Astrocyte (in vitro differentiated cells and primary cell): ENCODE results near the gene PIWIL1. TPM values are rescaled to one million over a fixed set of nuclear protein-coding genes. Genes with fewer than 3 reads are reported as not detected.

ENCODE experiments used
- DNase-seq: peaks from one replicate; pipeline ENCODE4 v3.0.0-alpha.2; 2010; ENCODE audit warnings: low read depth
- FAIRE-seq: peaks from 2 replicates; lab custom pipeline; 2011; peaks lifted over from hg19 to GRCh38; lab: Jason Lieb, UNC
- H2AFZ ChIP-seq: 2 replicates; pipeline ENCODE4 v1.6.0; 2012; ENCODE audit warnings: low read depth, low read length, inconsistent platforms
- H3K27ac ChIP-seq: 2 replicates; pipeline ENCODE4 v1.5.1; 2011; ENCODE audit warnings: low read depth, low read length, inconsistent platforms
- H3K27me3 ChIP-seq: 2 replicates; pipeline ENCODE4 v1.6.0; 2011; ENCODE audit warnings: low read length, inconsistent platforms; ENCODE audit not compliant: insufficient read depth
- H3K36me3 ChIP-seq: 2 replicates; pipeline ENCODE4 v1.5.1; 2011; ENCODE audit warnings: low read length, inconsistent platforms; ENCODE audit not compliant: insufficient read depth
- H3K4me1 ChIP-seq: 2 replicates; pipeline ENCODE4 v1.5.1; 2011; ENCODE audit warnings: low read length, inconsistent platforms; ENCODE audit not compliant: insufficient read depth
- H3K4me2 ChIP-seq: 2 replicates; pipeline ENCODE4 v1.6.0; 2012; ENCODE audit warnings: low read length, inconsistent platforms
- H3K4me3 ChIP-seq: 2 replicates; pipeline ENCODE4 v1.5.1; 2011; ENCODE audit warnings: low read depth, mild to moderate bottlenecking, low read length, inconsistent platforms; ENCODE audit not compliant: insufficient read depth
- H3K79me2 ChIP-seq: 2 replicates; pipeline ENCODE4 v1.6.0; 2012; ENCODE audit warnings: mild to moderate bottlenecking, low read length, inconsistent platforms; ENCODE audit not compliant: insufficient read depth
- H3K9ac ChIP-seq: 2 replicates; pipeline ENCODE4 v1.6.0; 2012; ENCODE audit warnings: mild to moderate bottlenecking, low read length, inconsistent platforms
- H3K9me3 ChIP-seq: 2 replicates; pipeline ENCODE4 v1.5.1; 2012; ENCODE audit warnings: low read depth, mild to moderate bottlenecking, low read length, inconsistent platforms; ENCODE audit not compliant: insufficient read depth
- H4K20me1 ChIP-seq: 2 replicates; pipeline ENCODE4 v1.6.0; 2012; ENCODE audit warnings: low read length, inconsistent platforms; ENCODE audit not compliant: insufficient read depth
- H3K27ac Mint-ChIP-seq: one replicate; pipeline ENCODE4 v1.8.0; 2021; ENCODE audit warnings: mild to moderate bottlenecking, mixed read lengths; ENCODE audit not compliant: unreplicated experiment
- H3K27me3 Mint-ChIP-seq: one replicate; pipeline ENCODE4 v1.8.0; 2021; ENCODE audit warnings: low read depth, mixed read lengths; ENCODE audit not compliant: unreplicated experiment
- H3K36me3 Mint-ChIP-seq: one replicate; pipeline ENCODE4 v1.8.0; 2021; ENCODE audit warnings: low read depth, mixed read lengths; ENCODE audit not compliant: unreplicated experiment
- H3K4me1 Mint-ChIP-seq: one replicate; pipeline ENCODE4 v1.8.0; 2021; ENCODE audit warnings: low read depth, mixed read lengths; ENCODE audit not compliant: unreplicated experiment
- H3K4me3 Mint-ChIP-seq: one replicate; pipeline ENCODE4 v1.8.0; 2021; ENCODE audit warnings: mild to moderate bottlenecking, moderate library complexity, mixed read lengths; ENCODE audit not compliant: unreplicated experiment
- H3K9me3 Mint-ChIP-seq: one replicate; pipeline ENCODE4 v1.8.0; 2021; ENCODE audit warnings: mild to moderate bottlenecking, mixed read lengths; ENCODE audit not compliant: unreplicated experiment
- CTCF ChIP-seq: IDR thresholded peaks from 2 replicates; pipeline ENCODE4 v1.5.1; 2011; ENCODE audit warnings: low read depth, mild to moderate bottlenecking, inconsistent platforms, low read length, moderate library complexity; ENCODE audit not compliant: insufficient read depth
- EZH2 ChIP-seq: IDR thresholded peaks from 2 replicates; pipeline ENCODE4 v1.6.1; 2012; ENCODE audit warnings: mild to moderate bottlenecking, low read length, inconsistent platforms; ENCODE audit not compliant: insufficient read depth
- total RNA-seq: library from RNA; stranded (reverse); gene quantifications from 2 replicates; pipeline ENCODE4 v1.2.1, GENCODE V29; 2021

The PIWIL1 gene
- total RNA-seq, 1 donor from 2014 or later: not detected

- Histone ChIP-seq H3K9ac (no peak overlapping the region), H3K36me3 (no peaks in the 10 kb centered on the region), H3K4me1 (no peaks in the 10 kb centered on the region), H3K4me3 (no peak overlapping the region), H3K4me2 (no peak overlapping the region), H3K27ac (no peak overlapping the region), H3K27me3 (no peaks in the 10 kb centered on the region), H3K79me2 (no peaks in the 10 kb centered on the region), H3K9me3 (no peaks in the 10 kb centered on the region), H4K20me1 (no peaks in the 10 kb centered on the region), H2AFZ (no peak overlapping the region)
- no peak overlapping the region for H3K27ac Mint-ChIP-seq
- H3K9me3 Mint-ChIP-seq: peaks cover 17% of the 10 kb centered on the region
- no peak overlapping the region for H3K4me3 Mint-ChIP-seq
- DNase-seq (no peak), FAIRE-seq (no peak)
- H3K27me3 Mint-ChIP-seq: no peaks in the 10 kb centered on the region
- no peaks in the 10 kb centered on the region for H3K4me1 Mint-ChIP-seq
- H3K36me3 Mint-ChIP-seq: no peaks in the 10 kb centered on the region
- no peak for TF ChIP-seq EZH2
- TF ChIP-seq CTCF: no peak
Measured at GRCh38 chr12:130330685-130331084, 7.0 kb upstream of the PIWIL1 start.

- H3K4me3 ChIP-seq: no peak overlapping the region
- Mint-ChIP-seq H3K27me3 (no peaks in the 10 kb centered on the region), H3K36me3 (no peaks in the 10 kb centered on the region), H3K4me3 (no peak overlapping the region), H3K27ac (no peak overlapping the region), H3K9me3 (peaks cover 17% of the 10 kb centered on the region), H3K4me1 (no peaks in the 10 kb centered on the region)
- no peaks in the 10 kb centered on the region for H3K4me1 ChIP-seq
- H4K20me1 ChIP-seq: no peaks in the 10 kb centered on the region
- H3K9ac ChIP-seq: no peak overlapping the region
- TF ChIP-seq CTCF: no peak
- no peak for TF ChIP-seq EZH2
- H3K27me3 ChIP-seq: no peaks in the 10 kb centered on the region
- FAIRE-seq: no peak
- H3K79me2 ChIP-seq: no peaks in the 10 kb centered on the region
- H3K4me2 ChIP-seq: no peak overlapping the region
- no peak overlapping the region for H2AFZ ChIP-seq
- no peaks in the 10 kb centered on the region for H3K36me3 ChIP-seq
- DNase-seq: no peak
- no peaks in the 10 kb centered on the region for H3K9me3 ChIP-seq
- H3K27ac ChIP-seq: no peak overlapping the region
Measured at GRCh38 chr12:130331146-130331545, 6.5 kb upstream of the PIWIL1 start.

- Histone ChIP-seq H3K4me3 (no peak overlapping the region), H3K4me1 (no peaks in the 10 kb centered on the region), H4K20me1 (no peaks in the 10 kb centered on the region), H3K4me2 (no peak overlapping the region), H2AFZ (no peak overlapping the region), H3K36me3 (no peaks in the 10 kb centered on the region), H3K27ac (no peak overlapping the region), H3K9me3 (no peaks in the 10 kb centered on the region), H3K27me3 (no peaks in the 10 kb centered on the region), H3K9ac (no peak overlapping the region), H3K79me2 (no peaks in the 10 kb centered on the region)
- Mint-ChIP-seq H3K9me3 (peaks cover 17% of the 10 kb centered on the region), H3K27me3 (no peaks in the 10 kb centered on the region), H3K36me3 (no peaks in the 10 kb centered on the region), H3K4me1 (no peaks in the 10 kb centered on the region), H3K4me3 (no peak overlapping the region), H3K27ac (no peak overlapping the region)
- no peak for DNase-seq
- TF ChIP-seq CTCF (no peak), EZH2 (no peak)
- FAIRE-seq: no peak
Measured at GRCh38 chr12:130333341-130333740, 4.3 kb upstream of the PIWIL1 start.
